DOHH2 (cell line): Measurements from ENCODE around the gene COL13A1.

Experiments
- H3F3A ChIP-seq: fragments of 200-600 bp; sonication (generic), shearing (Covaris generic); 2 replicates; pipeline ENCODE4 v1.6.0; 2016; ENCODE audit warnings: antibody characterized with exemption, mild to moderate bottlenecking; ENCODE audit not compliant: control insufficient read depth, insufficient read depth
- H3K27ac ChIP-seq: fragments of 200-600 bp; sonication (generic); 2 replicates; pipeline ENCODE4 v1.5.1; 2014; ENCODE audit warnings: low read depth, mild to moderate bottlenecking, low read length, moderate library complexity
- H3K27me3 ChIP-seq: fragments of 200-600 bp; sonication (generic); 2 replicates; pipeline ENCODE4 v1.6.1; 2014; ENCODE audit warnings: mild to moderate bottlenecking, low read length, mixed read lengths; ENCODE audit not compliant: control insufficient read depth
- H3K36me3 ChIP-seq: fragments of 200-600 bp; sonication (generic); 2 replicates; pipeline ENCODE4 v1.6.1; 2014; ENCODE audit warnings: mild to moderate bottlenecking, low read length, moderate library complexity, mixed read lengths; ENCODE audit not compliant: control insufficient read depth
- H3K4me1 ChIP-seq: fragments of 200-600 bp; sonication (generic); 2 replicates; pipeline ENCODE4 v1.6.1; 2014; ENCODE audit warnings: mild to moderate bottlenecking, low read length, mixed read lengths; ENCODE audit not compliant: control insufficient read depth
- H3K4me2 ChIP-seq: fragments of 200-600 bp; sonication (generic); 2 replicates; pipeline ENCODE4 v1.6.0; 2014; ENCODE audit warnings: mild to moderate bottlenecking, low read length, moderate library complexity
- H3K4me3 ChIP-seq: fragments of 200-600 bp; sonication (generic); 2 replicates; pipeline ENCODE4 v1.5.1; 2014; ENCODE audit warnings: mild to moderate bottlenecking, low read length, mixed read lengths
- H3K79me2 ChIP-seq: fragments of 200-600 bp; sonication (generic); 2 replicates; pipeline ENCODE4 v1.6.1; 2014; ENCODE audit warnings: mild to moderate bottlenecking, low read length, mixed read lengths; ENCODE audit not compliant: control insufficient read depth
- H3K9me2 ChIP-seq: fragments of 200-600 bp; sonication (generic); replicated peaks from 2 replicates; pipeline ENCODE4 v1.6.1; 2014; ENCODE audit warnings: mild to moderate bottlenecking, low read length, mixed read lengths; ENCODE audit not compliant: control insufficient read depth
- H3K9me3 ChIP-seq: fragments of 200-600 bp; sonication (generic); 2 replicates; pipeline ENCODE4 v1.6.1; 2014; ENCODE audit warnings: antibody characterized with exemption, low read length, mixed read lengths; ENCODE audit not compliant: control insufficient read depth, insufficient read depth
- H4K20me1 ChIP-seq: fragments of 200-600 bp; sonication (generic); 2 replicates; pipeline ENCODE4 v1.6.0; 2014; ENCODE audit warnings: low read depth, mild to moderate bottlenecking, antibody characterized with exemption, low read length, moderate library complexity; ENCODE audit not compliant: control insufficient read depth, insufficient read depth
- EZH2phosphoT487 ChIP-seq: fragments of 200-600 bp; sonication (generic); IDR thresholded peaks from 2 replicates; pipeline ENCODE4 v1.6.1; 2017; ENCODE audit warnings: borderline replicate concordance, mild to moderate bottlenecking, antibody characterized with exemption, low read length, moderate library complexity, mixed read lengths
- TF ChIP-seq, protein P1 (sequence below): fragments of 200-600 bp; sonication (generic); IDR thresholded peaks from one replicate; pipeline ENCODE4 v1.5.1; 2014; ENCODE audit warnings: antibody characterized with exemption, mild to moderate bottlenecking, low read depth, low read length; ENCODE audit not compliant: poor library complexity, severe bottlenecking

The COL13A1 gene

GRCh38 chr10:69865450-69865849, 63.7 kb downstream of the COL13A1 start:
- Histone ChIP-seq H3K4me2 (no peak overlapping the region), H3K4me1 (no peaks in the 10 kb centered on the region), H4K20me1 (no peaks in the 10 kb centered on the region), H3K4me3 (no peak overlapping the region), H3K79me2 (no peaks in the 10 kb centered on the region), H3K27me3 (peaks cover 7% of the 10 kb centered on the region; the same call in 1 of the 2 replicates), H3F3A (no peaks in the 10 kb centered on the region), H3K27ac (no peak overlapping the region), H3K36me3 (no peaks in the 10 kb centered on the region), H3K9me3 (no peaks in the 10 kb centered on the region), H3K9me2 (no peaks in the 10 kb centered on the region)
- TF ChIP-seq, protein P1, sequence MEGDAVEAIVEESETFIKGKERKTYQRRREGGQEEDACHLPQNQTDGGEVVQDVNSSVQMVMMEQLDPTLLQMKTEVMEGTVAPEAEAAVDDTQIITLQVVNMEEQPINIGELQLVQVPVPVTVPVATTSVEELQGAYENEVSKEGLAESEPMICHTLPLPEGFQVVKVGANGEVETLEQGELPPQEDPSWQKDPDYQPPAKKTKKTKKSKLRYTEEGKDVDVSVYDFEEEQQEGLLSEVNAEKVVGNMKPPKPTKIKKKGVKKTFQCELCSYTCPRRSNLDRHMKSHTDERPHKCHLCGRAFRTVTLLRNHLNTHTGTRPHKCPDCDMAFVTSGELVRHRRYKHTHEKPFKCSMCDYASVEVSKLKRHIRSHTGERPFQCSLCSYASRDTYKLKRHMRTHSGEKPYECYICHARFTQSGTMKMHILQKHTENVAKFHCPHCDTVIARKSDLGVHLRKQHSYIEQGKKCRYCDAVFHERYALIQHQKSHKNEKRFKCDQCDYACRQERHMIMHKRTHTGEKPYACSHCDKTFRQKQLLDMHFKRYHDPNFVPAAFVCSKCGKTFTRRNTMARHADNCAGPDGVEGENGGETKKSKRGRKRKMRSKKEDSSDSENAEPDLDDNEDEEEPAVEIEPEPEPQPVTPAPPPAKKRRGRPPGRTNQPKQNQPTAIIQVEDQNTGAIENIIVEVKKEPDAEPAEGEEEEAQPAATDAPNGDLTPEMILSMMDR, result no peak
- no peak for TF ChIP-seq EZH2phosphoT487

DNA sequence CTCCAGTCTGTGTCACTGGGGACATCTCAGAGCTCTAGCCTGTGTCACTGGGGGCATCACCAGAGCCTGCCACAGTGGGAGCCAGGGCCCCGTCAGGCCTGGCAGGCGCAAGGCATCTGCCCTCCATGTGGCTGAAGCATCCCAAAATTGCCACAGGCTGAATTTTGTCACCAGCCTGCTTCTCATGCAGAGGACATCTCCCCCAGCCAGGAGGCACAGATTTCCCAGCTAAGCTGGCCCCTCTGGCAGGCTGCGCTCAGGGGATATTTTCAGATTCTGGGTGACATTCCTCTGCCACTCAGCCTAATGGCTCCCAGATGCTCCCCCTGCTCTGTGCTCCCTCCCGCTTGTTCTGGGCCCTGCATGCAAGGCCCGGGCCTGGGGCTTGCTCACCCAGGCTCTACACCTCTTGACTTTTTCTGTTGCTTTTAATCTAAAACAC, 64.6 kb downstream of the COL13A1 start:
- H3K27ac ChIP-seq, result no peak overlapping the region
- no peaks in the 10 kb centered on the region for H3K9me3 ChIP-seq
- no peaks in the 10 kb centered on the region for H3K36me3 ChIP-seq
- H3K4me1 ChIP-seq, result no peaks in the 10 kb centered on the region
- H3K4me2 ChIP-seq, result no peak overlapping the region
- H3K79me2 ChIP-seq, result no peaks in the 10 kb centered on the region
- peaks cover 7% of the 10 kb centered on the region; the same call in 1 of the 2 replicates for H3K27me3 ChIP-seq
- TF ChIP-seq EZH2phosphoT487, result no peak
- TF ChIP-seq, protein P1, result no peak
- H4K20me1 ChIP-seq, result no peaks in the 10 kb centered on the region
- no peaks in the 10 kb centered on the region for H3F3A ChIP-seq
- H3K9me2 ChIP-seq, result no peaks in the 10 kb centered on the region
- no peak overlapping the region for H3K4me3 ChIP-seq

- Histone ChIP-seq H3K4me3 (no peak overlapping the region), H3K9me2 (no peaks in the 10 kb centered on the region), H3K27me3 (peaks cover 7% of the 10 kb centered on the region; the same call in 1 of the 2 replicates), H3F3A (no peaks in the 10 kb centered on the region), H3K4me2 (no peak overlapping the region), H3K4me1 (no peaks in the 10 kb centered on the region), H4K20me1 (no peaks in the 10 kb centered on the region), H3K79me2 (no peaks in the 10 kb centered on the region), H3K27ac (no peak overlapping the region), H3K9me3 (no peaks in the 10 kb centered on the region), H3K36me3 (no peaks in the 10 kb centered on the region)
- no peak for TF ChIP-seq EZH2phosphoT487
- TF ChIP-seq, protein P1, result no peak
Measured at GRCh38 chr10:69866688-69867461, 65.2 kb downstream of the COL13A1 start.
